Stomach (tissue), 4 donors: Measurements from ENCODE around the gene ADPRHL1.

Experiments used
- CTCF ChIP-seq, 7 experiments: fragments of 450-650 bp in 4 of 7; fragments of 200-600 bp in 3 of 7; sonication (generic) in 3 of 7; IDR thresholded peaks; one replicate each; pipeline ENCODE4 v1.5.1; 2016 to 2019; ENCODE audit warnings: antibody characterized with exemption in 7 of 7, control low read depth in 2 of 7, mild to moderate bottlenecking in 1 of 7
- EP300 ChIP-seq: sonication (generic); formaldehyde crosslinking; IDR thresholded peaks from one replicate; pipeline ENCODE4 v1.6.1; 2017; ENCODE audit warnings: antibody characterized with exemption
- POLR2A ChIP-seq, 4 donors: fragments of 450-650 bp; IDR thresholded peaks; one replicate each; pipeline ENCODE4 v1.6.1; 2016; ENCODE audit warnings: antibody characterized with exemption in 4 of 4, control low read depth in 2 of 4, mild to moderate bottlenecking in 1 of 4, moderate library complexity in 1 of 4
- POLR2AphosphoS5 ChIP-seq, 3 donors: sonication (generic); formaldehyde crosslinking; IDR thresholded peaks; one replicate each; pipeline ENCODE4 v1.6.1; 2016; ENCODE audit warnings: antibody characterized with exemption in 3 of 3

- no peak for TF ChIP-seq CTCF (IDR thresholded peaks at IDR 0.05)
- TF ChIP-seq POLR2A (IDR thresholded peaks at IDR 0.05) = no peak
- TF ChIP-seq POLR2AphosphoS5 (IDR thresholded peaks at IDR 0.05) = no peak
- TF ChIP-seq EP300 = no peak
Observed at GRCh38 chr13:113422807-113423519, 30.3 kb downstream of the ADPRHL1 start.
